NCI-H1417 treated with DMSO at 0.1 percent for 48 hours (cell line): ENCODE data around the gene MRFAP1L1.
A peak's percentile ranks its signal among the peaks of the same experiment; 100 is the strongest.
"Not testable (repeated sequence)": the region's sequence is repeated elsewhere in the genome, so short reads cannot be mapped to it uniquely, and the experiment has no call there.

Experiments
- DNase-seq: peaks from one replicate; lab custom pipeline; 2025; lab: John Stamatoyannopoulos, UW

The MRFAP1L1 gene

DNA sequence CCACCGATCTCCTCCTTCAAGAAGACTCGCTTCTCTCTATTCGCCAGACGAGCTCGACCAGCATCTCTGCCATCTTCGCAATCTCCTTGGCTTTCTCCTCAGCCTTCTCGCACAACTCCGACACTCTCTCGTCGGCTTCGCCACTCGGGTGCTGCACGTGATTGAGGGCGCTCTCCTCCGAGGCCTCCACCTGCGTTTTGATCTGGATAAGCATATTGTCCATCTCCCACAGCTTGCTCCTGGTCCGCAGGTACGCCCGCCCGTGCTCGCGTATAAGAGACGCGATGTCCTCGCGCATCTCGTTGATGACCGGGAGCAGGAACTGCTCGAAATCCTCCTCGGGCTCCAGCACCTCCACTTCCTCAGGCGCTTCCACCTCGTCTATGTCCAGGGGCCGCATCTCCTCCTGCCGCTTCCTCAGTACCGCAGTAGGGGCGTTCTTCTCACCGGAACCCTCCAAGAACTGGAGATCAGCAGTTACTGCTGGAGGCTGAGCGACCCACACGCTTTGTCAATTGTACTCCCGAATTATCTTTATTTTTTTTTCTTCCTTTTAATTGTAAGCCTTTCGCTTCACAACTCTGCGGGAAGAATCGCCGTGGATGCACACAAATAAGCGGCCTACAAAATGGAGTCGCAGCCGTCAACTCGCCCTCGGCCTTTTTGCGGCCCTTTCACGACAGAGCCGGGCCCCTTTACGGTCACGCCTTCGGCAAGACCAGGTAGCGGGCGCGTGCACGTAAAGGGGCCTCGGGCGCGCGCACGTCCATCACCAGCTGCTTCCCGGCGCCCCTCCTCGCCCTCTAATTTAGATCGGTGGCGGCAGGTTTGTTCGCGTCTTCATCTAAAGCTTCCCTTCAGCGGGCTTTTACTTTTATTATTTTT, at the start of gene MRFAP1L1:
TSS of gene MRFAP1L1 (minus strand) at position 636 of the 885 bp plus-strand sequence. CDS start at position 400, 236 bp downstream.
- peak; percentile 90 for DNase-seq

DNA sequence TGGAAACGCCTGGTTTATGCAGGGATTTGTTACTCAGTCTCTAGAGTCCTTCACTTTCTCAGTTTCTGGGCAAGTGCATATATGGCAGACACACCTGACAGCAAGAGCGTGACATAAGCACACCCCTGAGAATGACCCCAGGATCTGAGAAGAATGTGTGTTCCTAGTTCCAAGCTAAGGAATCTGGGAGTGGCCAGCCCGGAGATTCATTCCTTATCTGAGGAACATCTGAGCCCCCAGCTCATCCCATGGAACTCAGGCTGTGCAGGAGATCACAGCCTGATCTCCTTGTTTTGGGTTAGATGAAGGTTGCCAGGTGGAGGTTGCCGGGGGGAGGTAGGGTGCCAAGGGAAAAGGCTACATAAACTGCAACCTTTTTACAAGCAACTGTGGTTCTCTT, 49.1 kb upstream of the MRFAP1L1 start:
- DNase-seq, result no peak

DNA sequence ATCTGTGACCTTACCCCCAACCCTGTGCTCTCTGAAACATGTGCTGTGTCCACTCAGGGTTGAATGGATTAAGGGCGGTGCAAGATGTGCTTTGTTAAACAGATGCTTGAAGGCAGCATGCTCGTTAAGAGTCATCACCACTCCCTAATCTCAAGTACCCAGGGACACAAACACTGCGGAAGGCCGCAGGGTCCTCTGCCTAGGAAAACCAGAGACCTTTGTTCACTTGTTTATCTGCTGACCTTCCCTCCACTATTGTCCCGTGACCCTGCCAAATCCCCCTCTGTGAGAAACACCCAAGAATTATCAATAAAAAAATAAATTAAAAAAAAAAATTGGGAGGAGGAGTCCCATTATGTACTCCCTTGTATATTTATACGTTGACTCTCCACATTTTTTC, 46.7 kb upstream of the MRFAP1L1 start:
- DNase-seq, result not testable (repeated sequence)

DNA sequence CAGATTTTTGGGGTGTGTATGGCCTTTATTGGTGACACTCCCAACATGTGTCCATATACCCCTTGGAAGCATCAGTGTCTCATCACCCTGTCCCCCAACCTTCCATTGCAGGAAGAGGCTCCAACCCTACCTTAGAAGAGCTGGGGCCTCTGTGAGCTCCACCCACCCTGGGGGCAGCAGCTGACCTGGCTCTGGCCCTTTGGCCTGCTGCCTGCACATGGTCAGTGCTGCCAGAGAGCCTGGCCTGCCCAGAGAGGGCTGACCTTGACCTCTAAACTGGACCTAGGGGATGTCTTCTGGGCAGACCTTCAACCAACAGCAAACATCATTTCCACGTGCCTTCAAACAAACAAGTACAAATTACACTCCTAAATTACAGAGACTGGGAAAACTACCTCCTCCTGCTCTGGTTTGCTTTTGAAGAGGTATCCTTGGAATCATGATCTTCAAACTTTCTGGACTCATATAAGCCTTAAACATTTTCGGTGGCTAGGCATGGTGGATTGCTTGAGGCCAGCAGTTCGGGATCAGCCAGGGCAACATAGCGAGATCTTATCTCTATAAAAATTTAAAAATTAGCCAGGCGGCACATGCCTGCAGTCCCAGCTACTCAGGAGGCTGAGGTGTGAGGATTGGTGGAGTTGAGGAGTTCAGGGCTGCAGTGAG, 45.6 kb upstream of the MRFAP1L1 start:
- DNase-seq, result no peak

DNA sequence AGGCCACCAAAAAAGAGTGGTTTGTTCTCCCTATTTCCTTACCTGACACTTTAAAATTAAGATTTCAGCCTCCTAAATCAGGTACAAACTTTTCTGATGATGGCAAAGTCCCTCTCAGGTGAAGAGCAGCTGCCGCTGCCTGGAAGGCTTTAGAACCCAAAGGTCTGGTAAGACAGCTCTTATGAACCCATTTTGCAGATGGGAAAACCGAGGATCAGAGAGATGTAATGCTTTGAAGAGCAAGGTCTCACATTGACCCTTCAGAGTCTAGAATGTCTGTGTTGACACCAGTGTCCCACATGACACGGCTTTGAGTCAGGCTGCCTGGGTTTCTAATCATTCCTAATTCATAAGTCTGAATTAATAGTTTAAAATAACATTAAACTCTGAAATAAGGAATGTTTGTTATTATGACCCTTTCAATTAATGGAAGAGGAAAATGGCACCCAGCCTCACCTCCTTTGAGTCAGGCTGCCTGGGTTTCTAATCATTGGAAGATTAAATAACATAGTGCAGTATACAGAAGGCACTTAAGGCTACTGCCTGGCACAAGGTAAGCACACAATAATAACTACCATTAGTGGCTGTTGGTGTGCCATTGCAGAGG, 44.9 kb upstream of the MRFAP1L1 start:
- no peak for DNase-seq

DNA sequence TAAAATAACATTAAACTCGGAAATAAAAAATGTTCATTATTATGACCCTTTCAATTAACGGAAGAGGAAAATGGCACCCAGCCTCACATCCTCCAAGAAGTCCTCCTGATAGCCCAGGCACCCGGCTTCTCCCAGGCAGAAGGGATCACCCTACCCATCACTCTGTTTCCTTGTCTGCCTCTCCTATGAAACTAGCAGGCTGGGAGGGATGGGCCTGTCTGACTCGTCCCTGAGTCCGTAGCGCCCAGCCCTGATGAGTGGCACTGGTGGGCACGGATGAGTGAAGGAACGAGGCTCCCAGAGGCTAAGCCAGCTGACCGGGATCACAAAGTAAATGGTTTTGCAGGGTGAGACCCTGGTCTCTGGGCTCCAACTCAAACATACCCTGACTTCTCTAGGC, 44.2 kb upstream of the MRFAP1L1 start:
- no peak for DNase-seq

DNA sequence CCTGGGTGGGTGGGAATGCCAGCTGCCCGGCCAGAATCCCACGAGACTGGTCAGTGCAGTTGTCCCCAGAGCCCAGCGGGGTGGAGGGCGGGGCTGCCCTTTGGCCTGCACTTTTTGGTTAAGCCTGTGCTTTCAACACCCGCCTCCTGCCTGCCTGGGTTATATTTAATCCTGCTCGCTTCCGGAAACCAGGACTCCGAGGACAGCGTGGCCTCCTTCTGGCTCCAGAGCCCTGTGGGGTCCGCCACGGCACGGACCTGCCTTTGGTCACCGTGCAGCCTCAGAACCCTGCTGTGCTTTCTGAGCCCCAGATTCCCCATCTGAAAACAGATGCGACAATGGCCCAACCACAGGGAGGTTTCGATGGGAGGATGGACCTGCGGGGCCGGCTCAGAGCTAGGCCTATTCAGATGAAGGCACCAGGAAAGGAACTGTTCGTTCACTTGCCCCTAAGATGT, 43.5 kb upstream of the MRFAP1L1 start:
- no peak for DNase-seq

DNA sequence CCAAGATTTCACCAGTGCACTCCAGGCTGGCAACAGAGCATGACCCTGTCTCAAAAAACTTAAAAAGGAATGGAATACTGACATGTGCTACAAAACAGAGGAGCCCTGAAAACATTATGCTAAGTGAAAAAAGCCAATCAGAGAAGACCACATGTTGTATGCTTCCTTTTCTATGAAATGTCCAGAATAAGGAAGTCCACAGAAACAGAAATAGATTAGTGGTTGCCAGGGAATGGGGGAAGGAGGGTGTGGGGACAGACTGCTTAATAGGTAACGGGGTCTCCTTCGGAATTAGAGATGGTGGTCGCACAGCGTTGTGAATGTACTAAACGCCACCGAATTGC, 42.8 kb upstream of the MRFAP1L1 start:
- DNase-seq, result no peak

DNA sequence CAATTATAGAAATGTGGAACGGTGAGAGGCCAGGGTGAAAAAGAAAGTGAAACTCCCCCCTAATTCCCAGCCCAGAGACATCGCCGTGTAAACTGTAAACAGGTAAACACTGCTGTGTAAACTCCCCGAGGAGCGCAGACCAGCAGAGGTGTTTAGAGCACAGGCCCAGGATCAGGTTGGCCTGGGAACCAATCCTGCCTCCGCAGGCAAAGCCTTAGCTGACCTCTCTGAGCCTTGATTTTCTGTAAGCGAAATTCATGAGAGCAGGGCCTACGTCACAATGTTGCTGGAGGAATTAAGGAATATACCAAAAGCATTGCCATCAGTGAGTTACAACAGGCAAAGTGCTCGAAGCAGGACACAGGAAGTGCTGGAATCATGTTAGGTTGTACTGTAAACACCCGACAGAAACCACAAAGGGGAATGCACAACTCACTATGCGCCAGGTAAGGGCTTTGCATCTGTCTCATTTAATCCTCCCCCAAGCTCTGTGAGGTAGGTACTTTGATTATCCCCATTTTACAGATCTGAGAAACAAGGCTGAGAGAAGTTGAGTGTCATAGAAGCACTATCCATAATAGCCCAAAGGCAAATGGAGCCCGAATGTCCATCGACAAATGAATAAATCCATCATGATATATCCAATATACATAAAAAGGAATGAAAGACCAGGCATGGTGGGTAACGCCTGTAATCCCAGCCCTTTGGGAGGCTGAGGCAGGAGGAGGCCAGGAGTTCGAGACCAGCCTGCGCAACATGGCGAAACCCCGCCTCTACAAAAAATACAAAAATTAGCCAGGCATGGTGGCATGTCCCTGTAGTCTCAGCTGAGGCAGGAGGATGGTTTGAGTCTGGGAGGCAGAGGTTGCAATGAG, 42.2 kb upstream of the MRFAP1L1 start:
- no peak for DNase-seq

DNA sequence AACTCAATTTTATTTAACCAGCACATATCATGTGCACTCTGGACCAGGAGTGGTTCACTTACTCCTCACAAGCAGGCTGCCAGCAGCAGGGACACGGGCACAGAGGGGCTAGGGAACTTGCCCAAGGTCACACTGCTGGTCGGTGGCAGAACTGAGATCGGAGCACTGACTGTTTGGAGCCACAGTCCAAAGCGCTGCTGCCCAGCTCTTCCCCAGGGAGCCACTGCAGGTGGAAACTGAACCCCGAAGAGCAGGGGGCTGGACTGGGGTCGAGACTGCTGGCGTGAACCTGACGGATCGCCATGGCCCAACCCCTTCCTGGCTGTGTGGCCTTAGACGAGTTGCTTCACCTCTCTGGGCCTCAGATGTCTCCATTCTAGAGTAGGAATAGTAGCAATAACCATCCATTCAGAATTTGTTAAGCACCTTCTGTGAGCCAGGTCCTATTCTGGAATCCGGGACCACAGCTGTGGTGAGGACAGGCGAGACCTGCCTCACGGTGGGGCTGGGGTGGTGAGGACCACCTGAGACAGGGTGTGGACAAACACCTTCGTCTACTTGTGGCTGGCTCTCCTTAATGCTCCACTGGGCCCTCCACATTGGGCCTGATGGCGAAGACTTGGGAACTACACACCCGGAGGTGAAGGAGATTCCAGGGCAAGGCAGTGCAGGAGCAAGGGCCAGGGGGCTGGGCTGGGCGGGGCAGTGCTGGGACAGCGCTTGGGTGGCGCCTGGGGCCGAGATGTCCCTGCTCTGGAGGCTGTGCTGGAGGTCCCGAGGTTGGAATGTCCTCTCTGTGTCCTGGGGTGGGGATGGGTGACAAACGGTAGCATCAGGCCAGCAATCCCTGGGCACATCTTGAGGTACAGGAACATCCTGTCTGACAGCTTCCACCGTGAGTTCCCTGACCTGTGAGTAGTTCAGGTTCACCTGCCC, 40.9 kb upstream of the MRFAP1L1 start:
- no peak for DNase-seq

DNA sequence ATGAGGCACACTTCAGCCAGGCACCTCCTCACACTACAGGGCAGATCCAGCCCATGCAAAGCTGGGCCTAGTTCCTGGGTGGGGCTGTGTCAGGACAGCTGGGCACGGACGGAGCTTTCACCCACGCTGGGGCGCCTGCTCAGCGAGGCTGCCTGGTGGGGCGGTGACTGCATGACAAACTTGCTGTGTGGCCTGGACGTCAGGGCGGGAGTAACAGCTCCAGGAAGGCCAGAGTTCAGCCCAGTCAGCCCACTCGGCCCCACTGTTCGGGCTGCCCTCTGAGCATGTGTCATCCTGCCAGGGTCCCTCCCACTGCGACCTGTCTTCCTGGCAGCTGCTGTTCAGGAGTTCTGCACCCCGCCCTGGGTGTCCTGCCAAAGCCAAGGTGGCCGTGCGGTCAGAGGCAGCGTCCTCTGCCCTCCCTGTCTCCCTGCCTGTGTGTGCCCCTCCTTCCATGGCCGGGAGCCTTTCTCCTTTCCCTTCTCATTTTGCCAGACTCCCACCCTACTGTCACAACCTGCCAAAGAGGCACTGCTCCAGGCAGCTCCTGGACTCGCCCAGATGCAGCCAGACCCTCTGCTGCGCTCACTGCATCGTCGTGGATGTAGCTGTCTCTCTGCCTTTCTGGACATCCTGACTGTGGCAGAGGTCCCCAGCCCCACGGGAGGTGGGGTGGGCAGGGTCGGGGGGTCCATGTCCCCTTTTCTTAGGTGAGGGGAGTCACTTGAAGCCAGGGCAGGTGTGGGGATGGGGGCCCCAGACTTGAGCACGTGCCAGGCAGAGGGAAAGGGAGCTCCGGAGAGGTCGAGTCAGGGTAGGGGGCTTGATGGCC, 39.9 kb upstream of the MRFAP1L1 start:
- DNase-seq, result no peak

DNA sequence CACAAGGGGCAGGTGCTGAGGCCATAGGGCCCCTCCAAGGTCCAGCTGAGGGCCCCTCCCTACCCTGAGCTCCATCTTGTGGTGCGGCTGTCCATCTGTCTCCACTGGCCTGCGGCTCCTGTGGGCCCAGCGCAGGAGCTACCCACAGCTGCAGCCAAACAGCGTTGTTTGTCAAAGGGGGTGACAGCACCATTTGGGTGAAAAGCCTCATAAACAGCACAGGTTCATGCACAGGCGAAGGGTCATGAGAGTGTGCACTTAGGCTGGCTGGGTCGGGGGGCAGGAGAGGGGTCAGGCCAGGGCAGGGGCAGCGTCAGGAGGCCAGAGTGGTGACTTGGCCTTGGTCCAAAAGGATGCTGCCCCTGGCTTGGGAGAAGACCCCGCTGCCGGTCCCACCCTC, 38.6 kb upstream of the MRFAP1L1 start:
- DNase-seq, result no peak

DNA sequence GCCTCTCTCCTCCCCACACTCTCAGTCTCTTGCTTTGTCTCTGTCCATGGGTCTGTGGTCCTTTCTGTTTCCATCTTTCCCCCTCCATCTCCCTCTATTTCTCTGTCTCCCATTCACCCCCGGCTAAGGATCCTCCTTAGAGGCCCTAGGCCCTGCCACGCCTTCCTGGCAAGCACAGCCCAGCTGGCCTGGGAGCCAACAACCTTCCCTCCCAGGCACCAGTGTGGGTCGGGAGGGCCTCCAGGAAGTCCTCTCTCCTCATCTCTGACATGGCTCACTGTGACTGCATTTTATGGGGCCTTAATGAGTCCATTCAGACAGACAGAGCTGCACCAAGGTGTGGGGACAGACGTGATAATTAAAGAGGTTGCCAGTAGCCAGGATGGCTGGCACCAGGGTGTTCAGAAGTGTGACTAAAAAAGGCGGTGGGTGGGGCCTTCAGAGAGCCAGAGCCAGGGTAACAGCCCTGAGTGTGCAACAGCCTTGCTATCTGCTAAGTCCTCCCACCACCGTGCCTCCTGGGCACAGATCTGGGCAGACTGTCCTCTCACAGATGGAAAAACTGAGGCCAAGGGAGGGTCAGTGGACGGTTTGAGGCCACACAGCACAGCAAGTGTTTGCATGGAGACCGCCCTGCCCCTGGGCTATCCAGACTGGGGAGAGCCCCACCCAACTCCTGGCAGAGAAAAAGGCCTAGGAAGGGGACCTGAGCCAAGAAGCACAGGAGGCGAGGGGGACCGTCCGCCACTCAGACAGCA, 37.8 kb upstream of the MRFAP1L1 start:
- DNase-seq, result no peak

DNA sequence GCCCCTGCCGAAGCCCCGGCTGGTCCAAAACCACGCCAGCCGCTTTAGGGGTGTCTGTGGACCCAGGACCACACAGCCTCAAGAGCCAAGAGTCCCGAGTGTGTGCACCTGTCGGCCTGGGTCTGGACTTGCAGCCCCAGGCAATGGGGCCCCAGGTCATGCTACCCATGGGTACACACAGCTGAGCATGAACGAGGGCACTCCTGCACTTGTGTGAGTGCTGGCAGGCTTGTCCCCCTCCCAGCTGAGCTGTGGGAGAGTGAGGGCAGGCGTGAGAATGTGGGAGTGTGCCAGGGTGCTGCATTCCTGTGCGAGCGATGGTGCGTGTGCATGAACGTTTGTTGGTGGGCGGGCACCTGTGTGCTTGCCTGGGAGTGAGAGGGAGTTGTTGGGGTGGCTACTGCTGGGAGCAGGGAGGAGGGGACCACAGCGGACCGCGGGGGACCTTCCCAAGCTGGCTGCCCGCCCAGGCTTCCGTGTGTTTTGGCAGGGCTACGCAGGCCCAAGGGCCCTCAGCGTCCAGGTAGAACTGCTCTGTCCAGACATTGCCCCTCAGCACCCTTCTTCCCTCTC, 37.1 kb upstream of the MRFAP1L1 start:
- DNase-seq, result no peak

DNA sequence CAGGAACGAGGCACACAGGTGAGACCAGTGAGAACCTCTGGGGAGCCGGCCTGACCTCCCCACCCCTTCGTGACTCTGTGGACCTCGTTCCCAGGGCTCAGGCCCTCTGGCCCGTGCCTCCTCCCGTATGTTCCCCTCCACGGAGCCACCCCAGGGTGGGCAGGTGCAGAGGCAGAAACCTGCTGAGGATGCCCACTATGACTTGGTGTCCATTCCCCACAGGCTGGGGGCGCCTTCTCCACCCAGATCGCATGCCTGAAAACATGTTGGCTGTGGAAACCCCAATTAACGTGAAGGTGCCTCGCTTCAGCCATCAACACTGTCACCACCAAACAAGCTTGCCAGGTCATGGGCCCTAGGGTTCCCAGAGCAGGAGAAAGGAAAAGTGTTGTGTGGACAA, 33.3 kb upstream of the MRFAP1L1 start:
- no peak for DNase-seq

DNA sequence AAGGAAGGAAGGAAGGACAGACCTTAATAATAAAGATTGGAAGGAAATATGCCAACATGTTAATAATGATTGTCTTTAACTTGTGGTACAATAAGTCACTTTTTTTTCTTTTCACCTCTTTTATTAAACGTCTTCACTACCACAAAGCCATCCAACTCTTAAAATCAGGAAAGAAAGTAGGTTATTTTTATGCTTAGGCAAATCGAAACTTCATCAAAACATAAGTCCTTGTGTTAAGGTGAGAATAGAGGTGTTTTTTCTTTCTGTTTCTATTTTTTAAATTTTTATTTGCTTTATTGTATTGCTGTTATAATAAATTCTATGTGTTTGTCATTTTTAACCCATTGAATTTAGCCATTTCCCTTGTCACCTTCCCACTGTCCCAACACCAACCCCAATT, 32.8 kb upstream of the MRFAP1L1 start:
- DNase-seq, result no peak

DNA sequence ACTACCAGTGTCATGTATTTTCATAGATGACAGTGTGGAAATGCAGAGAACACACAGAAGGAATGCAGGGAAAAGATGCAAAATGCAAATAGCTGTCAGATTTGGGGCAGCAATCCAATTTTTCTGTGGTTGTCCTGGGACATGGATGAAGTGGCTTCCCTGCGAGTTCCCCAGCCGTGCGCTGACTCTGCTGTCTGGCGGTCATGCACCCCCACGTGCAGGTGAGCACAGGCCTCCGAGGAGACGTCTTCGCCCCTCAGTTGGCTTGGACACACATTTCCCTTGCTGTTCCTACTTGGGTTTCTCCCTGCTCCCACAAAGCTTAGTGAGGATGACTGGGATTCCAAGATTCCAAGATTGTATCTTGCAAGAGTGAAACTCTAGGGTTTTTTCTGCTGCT, 30.7 kb upstream of the MRFAP1L1 start:
- DNase-seq, result no peak

DNA sequence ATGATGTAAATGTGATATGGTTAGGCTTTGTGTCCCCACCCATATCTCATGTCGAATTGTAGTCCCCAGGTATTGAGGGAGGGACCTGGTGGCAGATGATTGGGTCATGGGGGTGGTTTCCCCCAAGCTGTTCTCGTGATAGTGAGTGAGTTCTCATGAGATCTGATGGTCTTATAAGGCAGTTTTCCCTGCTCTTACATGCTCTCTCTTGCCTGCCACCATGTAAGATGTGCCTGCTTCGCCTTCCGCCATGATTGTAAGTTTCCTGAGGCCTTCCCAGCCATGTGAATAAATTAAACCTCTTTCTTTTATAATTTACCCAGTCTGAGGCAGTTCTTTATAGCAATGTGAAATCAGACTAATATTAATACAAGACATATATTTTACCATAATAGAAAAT, 30.3 kb upstream of the MRFAP1L1 start:
- no peak for DNase-seq
